GM12874 (cell line): ENCODE data around the gene TMEM92.

Experiments used
- TF ChIP-seq, protein P1 (sequence below): IDR thresholded peaks from 2 replicates; pipeline ENCODE4 v1.5.1; 2011; ENCODE audit warnings: low read depth, mild to moderate bottlenecking, control low read depth, low read length, moderate library complexity; ENCODE audit not compliant: insufficient read depth

TMEM92 gene

DNA sequence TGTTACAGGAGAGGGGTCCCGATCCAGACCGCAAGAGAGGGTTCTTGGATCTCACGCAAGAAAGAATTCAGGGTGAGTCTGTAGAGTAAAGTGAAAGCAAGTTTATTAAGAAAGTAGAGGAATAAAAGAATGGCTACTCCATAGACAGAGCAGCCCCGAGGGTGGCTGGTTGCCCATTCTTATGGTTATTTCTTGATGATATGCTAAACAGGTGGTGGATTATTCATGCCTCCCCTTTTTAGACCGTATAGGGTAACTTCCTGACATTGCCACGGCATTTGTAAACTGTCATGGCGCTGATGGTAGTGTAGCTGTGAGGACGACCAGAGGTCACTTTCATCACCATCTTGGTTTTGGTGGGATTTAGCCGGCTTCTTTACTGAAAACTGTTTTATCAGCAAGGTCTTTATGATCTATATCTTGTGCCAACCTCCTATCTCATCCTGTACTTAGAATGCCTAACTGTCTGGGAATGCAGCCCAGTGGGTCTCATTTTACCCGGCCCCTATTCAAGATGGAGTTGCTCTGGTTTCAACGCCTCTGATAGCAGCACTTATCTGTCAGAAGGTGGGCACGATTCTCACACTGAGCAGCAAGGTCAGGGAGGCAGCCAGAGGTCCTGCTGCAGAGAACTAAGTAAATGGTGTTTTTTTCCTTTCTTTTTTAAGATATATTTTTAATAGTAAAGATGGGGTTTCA, 45.2 kb downstream of the TMEM92 start:
- TF ChIP-seq, protein P1, sequence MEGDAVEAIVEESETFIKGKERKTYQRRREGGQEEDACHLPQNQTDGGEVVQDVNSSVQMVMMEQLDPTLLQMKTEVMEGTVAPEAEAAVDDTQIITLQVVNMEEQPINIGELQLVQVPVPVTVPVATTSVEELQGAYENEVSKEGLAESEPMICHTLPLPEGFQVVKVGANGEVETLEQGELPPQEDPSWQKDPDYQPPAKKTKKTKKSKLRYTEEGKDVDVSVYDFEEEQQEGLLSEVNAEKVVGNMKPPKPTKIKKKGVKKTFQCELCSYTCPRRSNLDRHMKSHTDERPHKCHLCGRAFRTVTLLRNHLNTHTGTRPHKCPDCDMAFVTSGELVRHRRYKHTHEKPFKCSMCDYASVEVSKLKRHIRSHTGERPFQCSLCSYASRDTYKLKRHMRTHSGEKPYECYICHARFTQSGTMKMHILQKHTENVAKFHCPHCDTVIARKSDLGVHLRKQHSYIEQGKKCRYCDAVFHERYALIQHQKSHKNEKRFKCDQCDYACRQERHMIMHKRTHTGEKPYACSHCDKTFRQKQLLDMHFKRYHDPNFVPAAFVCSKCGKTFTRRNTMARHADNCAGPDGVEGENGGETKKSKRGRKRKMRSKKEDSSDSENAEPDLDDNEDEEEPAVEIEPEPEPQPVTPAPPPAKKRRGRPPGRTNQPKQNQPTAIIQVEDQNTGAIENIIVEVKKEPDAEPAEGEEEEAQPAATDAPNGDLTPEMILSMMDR, result no peak

DNA sequence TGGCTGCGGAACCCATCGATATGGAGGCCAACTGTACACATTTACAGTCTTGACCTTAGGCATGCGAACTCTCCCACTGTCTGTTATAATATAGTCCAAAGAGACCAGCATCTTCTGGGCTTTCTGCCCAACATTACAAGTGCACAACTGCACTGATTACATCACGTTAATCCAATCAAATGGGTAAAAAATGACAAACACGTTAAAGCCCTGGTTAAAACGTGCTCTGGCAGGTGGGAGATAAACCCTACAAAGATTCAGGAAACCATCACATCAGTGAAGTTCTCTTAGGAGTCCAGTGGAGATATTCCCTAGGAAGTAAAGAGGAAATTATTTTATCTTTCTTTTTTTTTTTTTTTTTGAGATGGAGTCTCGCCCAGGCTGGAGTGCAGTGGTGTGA, 48.0 kb downstream of the TMEM92 start:
- TF ChIP-seq, protein P1, result no peak

DNA sequence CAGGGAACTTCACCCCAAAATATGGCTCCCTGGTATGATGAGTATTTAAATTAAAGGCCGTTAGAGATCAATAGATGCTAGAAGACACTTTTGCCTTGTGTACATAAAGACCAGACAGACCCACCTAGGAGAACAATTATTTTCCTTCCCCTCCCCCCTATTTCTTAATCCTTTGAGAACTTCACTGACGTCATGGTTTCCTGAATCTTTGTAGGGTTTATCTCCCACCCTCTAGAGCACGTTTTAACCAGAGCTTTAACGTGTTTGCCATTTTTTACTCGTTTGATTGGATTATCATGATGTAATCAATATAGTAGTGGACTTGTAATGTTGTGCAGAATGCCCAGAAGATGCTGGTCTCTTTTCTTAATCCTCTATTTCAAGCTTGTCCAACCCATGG, 48.8 kb downstream of the TMEM92 start:
- TF ChIP-seq, protein P1, result no peak

DNA sequence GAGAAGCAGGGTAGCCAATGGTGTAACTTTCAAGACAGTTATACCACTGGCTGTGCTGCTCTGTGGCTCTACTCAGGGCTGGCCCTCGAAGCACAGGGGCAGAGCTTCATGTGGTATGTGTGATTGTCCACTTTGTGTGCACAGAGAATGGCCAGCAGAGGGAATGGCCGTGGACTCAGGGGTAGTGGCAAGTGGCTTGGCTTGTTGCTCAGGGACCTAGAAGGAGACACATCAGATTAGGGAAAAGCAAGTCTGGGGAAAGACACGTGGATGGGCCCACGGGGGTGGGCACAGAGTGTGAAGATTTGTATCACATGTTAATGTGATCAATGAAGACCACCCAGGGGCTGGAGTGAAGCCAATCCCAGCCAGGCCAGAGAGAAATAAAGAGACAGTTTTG, 51.6 kb downstream of the TMEM92 start:
- TF ChIP-seq, protein P1, result no peak

DNA sequence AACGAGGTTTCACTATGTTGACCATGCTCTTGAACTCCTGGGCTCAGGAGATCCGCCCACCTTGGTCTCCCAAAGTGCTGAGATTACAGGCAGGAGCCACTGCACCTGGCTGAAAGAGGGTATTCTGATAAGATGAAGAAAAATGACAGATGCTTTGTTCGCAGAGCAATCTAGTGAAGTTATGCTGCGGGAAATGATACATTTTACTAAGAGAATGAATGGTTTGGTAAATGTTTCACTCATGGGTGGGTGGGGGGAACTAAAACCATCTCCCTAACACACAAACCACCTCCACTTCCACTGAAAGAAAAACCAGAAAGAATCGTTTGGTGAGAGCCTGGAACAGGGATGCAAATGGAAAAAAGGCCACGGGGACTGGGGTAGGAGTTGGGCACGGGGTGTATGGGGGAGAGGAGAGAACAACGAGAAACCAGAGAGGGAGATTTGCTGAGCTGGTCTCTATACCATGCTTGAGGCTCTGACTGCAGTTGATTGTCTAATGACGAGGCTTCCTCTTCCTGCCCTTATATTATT, 52.6 kb downstream of the TMEM92 start:
- TF ChIP-seq, protein P1, result no peak

DNA sequence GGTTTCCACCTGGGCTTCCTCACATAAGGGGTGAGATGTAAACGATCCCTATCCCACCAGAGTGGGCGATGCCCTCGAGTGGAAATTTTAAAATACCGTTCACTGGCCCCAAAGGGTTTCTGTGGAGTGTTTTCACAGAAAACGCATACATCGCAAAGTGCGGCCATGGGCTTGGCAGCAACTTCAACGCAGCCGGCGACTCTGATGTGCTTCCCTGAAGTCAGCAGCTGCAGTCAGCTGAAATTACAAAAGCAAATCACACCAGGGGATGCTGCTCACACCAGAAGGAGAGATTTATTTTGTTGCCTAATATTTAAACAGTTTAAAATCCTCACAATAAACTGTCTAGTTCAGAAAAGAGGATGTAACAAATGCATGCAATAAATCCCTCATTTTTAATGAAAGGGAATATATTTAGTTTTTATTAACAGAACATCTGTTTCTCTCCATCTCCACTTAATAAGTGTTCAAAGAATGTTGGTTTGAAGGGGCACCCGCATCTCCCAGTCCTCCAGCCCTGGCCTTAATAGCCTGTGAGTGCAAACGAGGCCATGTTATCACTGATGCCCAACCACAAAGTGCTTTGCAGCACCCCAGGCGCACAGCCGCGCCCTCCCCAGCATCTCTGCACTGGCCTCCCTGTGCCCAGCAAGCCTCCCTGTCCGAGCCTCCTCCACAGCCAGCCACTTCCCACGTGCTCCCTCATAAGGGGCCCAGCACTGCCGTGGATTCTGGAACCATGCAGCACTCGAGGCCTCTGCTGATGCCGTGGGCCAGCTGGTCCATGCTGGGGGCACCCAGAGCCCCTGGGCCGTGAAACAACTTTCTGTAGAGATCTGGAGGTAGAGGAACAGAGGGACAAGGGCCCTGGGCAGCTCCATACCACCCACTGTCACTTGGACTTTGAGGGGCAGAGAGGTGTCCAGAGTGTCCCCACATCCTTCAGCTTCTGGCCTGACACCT, 54.4 kb downstream of the TMEM92 start:
- TF ChIP-seq, protein P1, result no peak

DNA sequence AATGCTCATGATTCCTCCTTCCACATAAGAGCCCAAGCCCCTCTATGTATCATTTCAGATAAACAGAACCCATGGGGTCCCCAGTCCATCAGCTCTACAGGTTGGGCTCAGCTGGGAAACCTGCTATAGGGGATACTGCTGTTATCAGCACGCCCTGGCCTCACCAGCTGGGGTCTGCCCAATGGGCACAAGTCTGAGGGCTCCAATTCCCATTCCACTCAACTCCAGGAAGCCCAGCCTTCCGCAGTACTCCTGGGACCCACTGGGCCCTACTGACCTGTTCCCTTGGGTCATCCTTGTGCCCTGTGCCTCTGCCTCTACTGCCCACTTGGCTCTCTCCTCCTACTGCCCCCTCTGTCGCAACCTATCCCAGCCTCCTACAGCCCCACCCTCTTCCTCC, 55.5 kb downstream of the TMEM92 start:
- TF ChIP-seq, protein P1, result no peak
